Measurements from ENCODE around the gene PPIG. TPM values are rescaled to one million over a fixed set of nuclear protein-coding genes. Genes with fewer than 3 reads are reported as not detected.

PPIG gene
- total RNA-seq, 1 experiment from 2014 or later: 28.4 TPM

- POLR2A ChIA-PET (ENCODE audit: unreplicated experiment): no interaction called here
- no peak overlapping the region for H3K4me2 ChIP-seq
- BruUV-seq (replicated peaks): no TSS peak
- H3K27me3 ChIP-seq (ENCODE audit: insufficient read depth, low read depth): no peaks in the 10 kb centered on the region
- H3K36me3 ChIP-seq (ENCODE audit: low read depth): no peaks in the 10 kb centered on the region
- no peaks in the 10 kb centered on the region for H3K9me2 ChIP-seq (ENCODE audit: insufficient read depth)
- no peaks in the 10 kb centered on the region for H4K20me1 ChIP-seq (ENCODE audit: insufficient read depth)
- H3F3A ChIP-seq (ENCODE audit: insufficient read depth, low read depth): no peaks in the 10 kb centered on the region
- no peak for DNase-seq
- intact Hi-C loops (cut with micrococcal nuclease; ENCODE audit: unreplicated experiment): no loop called here
- no peaks in the 10 kb centered on the region for H3K4me1 ChIP-seq (replicated peaks; ENCODE audit: insufficient read depth)
- H3K9me3 ChIP-seq (ENCODE audit: insufficient read depth, low read depth): no peaks in the 10 kb centered on the region
- no peak for TF ChIP-seq EZH2 (IDR thresholded peaks at IDR 0.05; ENCODE audit: low read depth)
- TF ChIP-seq, protein P1, sequence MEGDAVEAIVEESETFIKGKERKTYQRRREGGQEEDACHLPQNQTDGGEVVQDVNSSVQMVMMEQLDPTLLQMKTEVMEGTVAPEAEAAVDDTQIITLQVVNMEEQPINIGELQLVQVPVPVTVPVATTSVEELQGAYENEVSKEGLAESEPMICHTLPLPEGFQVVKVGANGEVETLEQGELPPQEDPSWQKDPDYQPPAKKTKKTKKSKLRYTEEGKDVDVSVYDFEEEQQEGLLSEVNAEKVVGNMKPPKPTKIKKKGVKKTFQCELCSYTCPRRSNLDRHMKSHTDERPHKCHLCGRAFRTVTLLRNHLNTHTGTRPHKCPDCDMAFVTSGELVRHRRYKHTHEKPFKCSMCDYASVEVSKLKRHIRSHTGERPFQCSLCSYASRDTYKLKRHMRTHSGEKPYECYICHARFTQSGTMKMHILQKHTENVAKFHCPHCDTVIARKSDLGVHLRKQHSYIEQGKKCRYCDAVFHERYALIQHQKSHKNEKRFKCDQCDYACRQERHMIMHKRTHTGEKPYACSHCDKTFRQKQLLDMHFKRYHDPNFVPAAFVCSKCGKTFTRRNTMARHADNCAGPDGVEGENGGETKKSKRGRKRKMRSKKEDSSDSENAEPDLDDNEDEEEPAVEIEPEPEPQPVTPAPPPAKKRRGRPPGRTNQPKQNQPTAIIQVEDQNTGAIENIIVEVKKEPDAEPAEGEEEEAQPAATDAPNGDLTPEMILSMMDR (conservative IDR thresholded peaks at IDR 0.05): no peak
- CTCF ChIA-PET: no interaction called here
- no peak overlapping the region for H3K27ac ChIP-seq
- H2AFZ ChIP-seq: no peak overlapping the region
- H3K4me3 ChIP-seq: no peak overlapping the region
- H3K79me2 ChIP-seq (ENCODE audit: low read depth): no peaks in the 10 kb centered on the region
These were observed 86.1 kb downstream of the PPIG start for GRCh38 chr2:169670215-169670651.

- H3K36me3 ChIP-seq (ENCODE audit: low read depth): no peaks in the 10 kb centered on the region
- POLR2A ChIA-PET (ENCODE audit: unreplicated experiment): no interaction called here
- H2AFZ ChIP-seq: no peak overlapping the region
- H4K20me1 ChIP-seq (ENCODE audit: insufficient read depth): no peaks in the 10 kb centered on the region
- no peak for DNase-seq
- no peaks in the 10 kb centered on the region for H3K4me1 ChIP-seq (replicated peaks; ENCODE audit: insufficient read depth)
- no peaks in the 10 kb centered on the region for H3F3A ChIP-seq (ENCODE audit: insufficient read depth, low read depth)
- no peak overlapping the region for H3K4me2 ChIP-seq
- no peak overlapping the region for H3K4me3 ChIP-seq
- intact Hi-C loops (cut with micrococcal nuclease; ENCODE audit: unreplicated experiment): no loop called here
- no peaks in the 10 kb centered on the region for H3K79me2 ChIP-seq (ENCODE audit: low read depth)
- no peaks in the 10 kb centered on the region for H3K9me2 ChIP-seq (ENCODE audit: insufficient read depth)
- no peaks in the 10 kb centered on the region for H3K9me3 ChIP-seq (ENCODE audit: insufficient read depth, low read depth)
- CTCF ChIA-PET: no interaction called here
- TF ChIP-seq, protein P1 (conservative IDR thresholded peaks at IDR 0.05): no peak
- no peak overlapping the region for H3K27ac ChIP-seq
- no peaks in the 10 kb centered on the region for H3K27me3 ChIP-seq (ENCODE audit: insufficient read depth, low read depth)
- no TSS peak for BruUV-seq (replicated peaks)
These were observed 86.8 kb downstream of the PPIG start for GRCh38 chr2:169670937-169671336.

DNA sequence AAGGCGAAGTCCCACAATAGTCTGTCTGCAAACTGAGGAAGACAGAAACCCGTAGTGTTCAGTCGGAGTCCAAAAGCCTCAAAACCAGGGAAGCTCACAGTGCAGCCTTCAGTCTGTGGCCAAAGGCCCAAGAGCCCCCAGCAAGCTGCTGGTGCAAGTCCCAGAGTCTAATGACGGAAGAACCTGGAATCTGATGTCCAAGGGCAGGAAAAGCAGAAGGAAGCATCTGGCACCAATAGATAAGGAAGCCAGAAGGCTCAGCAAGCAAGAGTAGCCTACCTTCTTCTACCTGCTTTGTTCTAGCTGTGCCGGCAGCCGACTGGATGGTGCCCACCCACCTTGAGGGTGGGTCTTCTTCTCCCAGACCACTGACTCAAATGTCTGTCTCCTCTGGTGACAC, 88.3 kb downstream of the PPIG start:
- Histone ChIP-seq H3K4me3 (no peak overlapping the region), H3K27me3 (ENCODE audit: insufficient read depth, low read depth) (no peaks in the 10 kb centered on the region), H3K79me2 (ENCODE audit: low read depth) (no peaks in the 10 kb centered on the region), H3K9me3 (ENCODE audit: insufficient read depth, low read depth) (no peaks in the 10 kb centered on the region), H2AFZ (no peak overlapping the region), H3K4me2 (no peak overlapping the region), H3K36me3 (ENCODE audit: low read depth) (no peaks in the 10 kb centered on the region), H3F3A (ENCODE audit: insufficient read depth, low read depth) (no peaks in the 10 kb centered on the region), H3K4me1 (replicated peaks; ENCODE audit: insufficient read depth) (no peaks in the 10 kb centered on the region), H3K27ac (no peak overlapping the region), H3K9me2 (ENCODE audit: insufficient read depth) (no peaks in the 10 kb centered on the region), H4K20me1 (ENCODE audit: insufficient read depth) (no peaks in the 10 kb centered on the region)
- POLR2A ChIA-PET (ENCODE audit: unreplicated experiment): no interaction called here
- TF ChIP-seq, protein P1 (conservative IDR thresholded peaks at IDR 0.05): no peak
- no peak for TF ChIP-seq EZH2 (IDR thresholded peaks at IDR 0.05; ENCODE audit: low read depth)
- no TSS peak for BruUV-seq (replicated peaks)
- CTCF ChIA-PET: no interaction called here
- intact Hi-C loops (cut with micrococcal nuclease; ENCODE audit: unreplicated experiment): no loop called here
- DNase-seq: no peak

Data from PC-9 (cell line).